HepG2 (cell line): ENCODE measurements around the gene OR9A2. TPM values are rescaled to one million over a fixed set of nuclear protein-coding genes. Genes with fewer than 3 reads are reported as not detected.

Experiments used
- ATAC-seq: fragments of 200-7000 bp; cut with Tn5 transposase; 3 replicates; pipeline ENCODE4 v1.9.1; 2020; ENCODE audit warnings: mild to moderate bottlenecking, moderate library complexity
- BruUV-seq: library from RNA; stranded (reverse); fragments of 400-500 nt; replicated peaks from 2 replicates; lab custom pipeline; 2021; lab: Mats Ljungman, UMichigan
- CTCF ChIA-PET: fragments of 300-600 bp; formaldehyde crosslinking; extraction: SDS; loops from one replicate; lab custom pipeline; 2021; ENCODE audit warnings: low total read pairs, inconsistent platforms, low intra/inter-chr PET ratio; lab: Yijun Ruan, JAX
- POLR2A ChIA-PET: fragments of 350-600 bp; sonication (Branson Sonifier 250); formaldehyde crosslinking; loops from one replicate; lab custom pipeline; 2020; ENCODE audit warnings: antibody characterized with exemption, inconsistent platforms; lab: Yijun Ruan, JAX
- DNase-seq: peaks from one replicate; pipeline ENCODE4 v3.0.0-alpha.2; 2015; ENCODE audit warnings: low spot score
- FAIRE-seq: peaks from 3 replicates; lab custom pipeline; 2011; peaks lifted over from hg19 to GRCh38; lab: Jason Lieb, UNC
- H2AFZ ChIP-seq: one replicate; pipeline ENCODE4 v1.6.1; 2011; ENCODE audit warnings: low read length, inconsistent platforms
- H3K27ac ChIP-seq: fragments of 300-600 bp; 3 replicates; pipeline ENCODE4 v1.8.0; 2011; ENCODE audit warnings: mixed run types, mild to moderate bottlenecking, mixed read lengths, low read length, inconsistent platforms; ENCODE audit not compliant: insufficient read depth; ENCODE audit errors: extremely low read length
- H3K27me3 ChIP-seq, 2 experiments: fragments of 200-600 bp in 1 of 2; 2 replicates in 1 of 2; 3 replicates in 1 of 2; pipeline versions ENCODE4 v1.6.0 to v1.8.0; 2011; ENCODE audit warnings: low read length in 2 of 2, mild to moderate bottlenecking in 2 of 2, moderate library complexity in 2 of 2, inconsistent platforms in 1 of 2; ENCODE audit not compliant: insufficient read depth in 2 of 2, control insufficient read depth in 1 of 2
- H3K36me3 ChIP-seq, 2 experiments: fragments of 200-600 bp in 1 of 2; replicated peaks in 1 of 2; 2 replicates in 1 of 2; 3 replicates in 1 of 2; pipeline versions ENCODE4 v1.5.1 to v1.8.0; 2011; ENCODE audit warnings: low read length in 2 of 2, inconsistent platforms in 1 of 2; ENCODE audit not compliant: insufficient read depth in 2 of 2, control insufficient read depth in 1 of 2
- H3K4me1 ChIP-seq: 2 replicates; pipeline ENCODE4 v1.5.1; 2012; ENCODE audit warnings: low read length, inconsistent platforms; ENCODE audit not compliant: insufficient read depth
- H3K4me2 ChIP-seq: 2 replicates; pipeline ENCODE4 v1.6.0; 2011; ENCODE audit warnings: low read depth, low read length, inconsistent platforms
- H3K4me3 ChIP-seq, 3 experiments: fragments of 200-600 bp in 1 of 3; sonication (generic), shearing (Covaris generic) in 1 of 3; replicated peaks in 1 of 3; 2 replicates each; pipeline ENCODE4 v1.5.1; 2011 to 2016; ENCODE audit warnings: low read length in 3 of 3, inconsistent platforms in 2 of 3, low read depth in 2 of 3, mild to moderate bottlenecking in 2 of 3, control low read depth in 1 of 3, mixed read lengths in 1 of 3; ENCODE audit not compliant: insufficient read depth in 1 of 3
- H3K79me2 ChIP-seq: one replicate; pipeline ENCODE4 v1.6.1; 2011; ENCODE audit warnings: low read length, inconsistent platforms; ENCODE audit not compliant: insufficient read depth
- H3K9ac ChIP-seq: 2 replicates; pipeline ENCODE4 v1.6.0; 2011; ENCODE audit warnings: mild to moderate bottlenecking, low read depth, low read length, inconsistent platforms; ENCODE audit not compliant: insufficient read depth
- H3K9me3 ChIP-seq: 2 replicates; pipeline ENCODE4 v1.5.1; 2012; ENCODE audit warnings: mild to moderate bottlenecking, low read length
- H4K20me1 ChIP-seq: 2 replicates; pipeline ENCODE4 v1.6.0; 2011; ENCODE audit warnings: inconsistent platforms, mild to moderate bottlenecking, low read length, moderate library complexity; ENCODE audit not compliant: insufficient read depth
- BCL6 ChIP-seq: IDR thresholded peaks from 2 replicates; pipeline ENCODE4 v1.6.1; 2016; ENCODE audit warnings: missing genetic modification reagents, missing compliant biosample characterization
- CREM ChIP-seq, 2 experiments: sonication (generic) in 1 of 2; formaldehyde crosslinking in 1 of 2; IDR thresholded peaks; 2 replicates each; pipeline versions ENCODE4 v1.4.0 to v1.6.1; 2016 to 2020; ENCODE audit warnings: antibody characterized with exemption in 1 of 2, mild to moderate bottlenecking in 1 of 2, missing genetic modification reagents in 1 of 2
- DDIT3 ChIP-seq: sonication (generic); formaldehyde crosslinking; IDR thresholded peaks from 2 replicates; pipeline ENCODE4 v1.4.0; 2020; ENCODE audit warnings: mild to moderate bottlenecking, missing genetic modification reagents
- ESRRA ChIP-seq: sonication (generic); formaldehyde crosslinking; IDR thresholded peaks from 2 replicates; pipeline ENCODE4 v1.5.1; 2020; ENCODE audit warnings: mild to moderate bottlenecking, low read depth, missing genetic modification reagents
- FOXA1 ChIP-seq, 2 experiments: fragments of 450-650 bp in 1 of 2; sonication (generic) in 1 of 2; formaldehyde crosslinking in 1 of 2; IDR thresholded peaks; 2 replicates each; pipeline versions ENCODE4 v1.4.0 to v1.6.1; 2016 to 2020; ENCODE audit warnings: missing genetic modification reagents in 1 of 2
- FOXJ3 ChIP-seq: sonication (generic); formaldehyde crosslinking; IDR thresholded peaks from 2 replicates; pipeline ENCODE4 v1.4.0; 2020; ENCODE audit warnings: missing genetic modification reagents, mild to moderate bottlenecking, borderline replicate concordance
- GATAD2A ChIP-seq: IDR thresholded peaks from 2 replicates; pipeline ENCODE4 v1.6.1; 2016
- HNF4G ChIP-seq, 2 experiments: sonication (generic) in 1 of 2; formaldehyde crosslinking in 1 of 2; IDR thresholded peaks; 2 replicates each; pipeline versions ENCODE4 v1.4.0 to v1.6.1; 2011 to 2020; ENCODE audit warnings: borderline replicate concordance in 2 of 2, low read depth in 2 of 2, mild to moderate bottlenecking in 2 of 2, low read length in 1 of 2, missing genetic modification reagents in 1 of 2, moderate library complexity in 1 of 2
- MZF1 ChIP-seq: sonication (generic); formaldehyde crosslinking; IDR thresholded peaks from 2 replicates; pipeline ENCODE4 v1.8.1; 2023; ENCODE audit warnings: mild to moderate bottlenecking, missing genetic modification reagents, borderline replicate concordance
- NFATC3 ChIP-seq: sonication (generic); formaldehyde crosslinking; IDR thresholded peaks from 2 replicates; pipeline ENCODE4 v1.5.1; 2020; ENCODE audit warnings: mild to moderate bottlenecking, missing genetic modification reagents
- NFIC ChIP-seq: IDR thresholded peaks from 2 replicates; pipeline ENCODE4 v1.6.1; 2012; ENCODE audit warnings: mild to moderate bottlenecking, low read length, inconsistent platforms
- NFYB ChIP-seq: sonication (generic); formaldehyde crosslinking; IDR thresholded peaks from 2 replicates; pipeline ENCODE4 v1.4.0; 2020; ENCODE audit warnings: missing genetic modification reagents
- NR2F2 ChIP-seq: IDR thresholded peaks from 2 replicates; pipeline ENCODE4 v1.6.1; 2012; ENCODE audit warnings: low read depth, inconsistent platforms, borderline replicate concordance
- PAF1 ChIP-seq: IDR thresholded peaks from 2 replicates; pipeline ENCODE4 v1.6.1; 2016; ENCODE audit warnings: missing genetic modification reagents, missing compliant biosample characterization
- RARA ChIP-seq: IDR thresholded peaks from 2 replicates; pipeline ENCODE4 v1.6.1; 2016; ENCODE audit warnings: missing genetic modification reagents, missing compliant biosample characterization
- SOX5 ChIP-seq: IDR thresholded peaks from 2 replicates; pipeline ENCODE4 v1.6.1; 2016; ENCODE audit warnings: borderline replicate concordance
- TCF7 ChIP-seq: sonication (generic); IDR thresholded peaks from 2 replicates; pipeline ENCODE4 v1.6.1; 2016; ENCODE audit warnings: antibody characterized with exemption, low read depth
- TCF7L2 ChIP-seq: IDR thresholded peaks from 2 replicates; pipeline ENCODE4 v1.6.1; 2011; ENCODE audit warnings: mild to moderate bottlenecking, low read depth, low read length, moderate library complexity
- TIGD3 ChIP-seq: sonication (generic); formaldehyde crosslinking; IDR thresholded peaks from 2 replicates; pipeline ENCODE4 v1.5.1; 2020; ENCODE audit warnings: mild to moderate bottlenecking, missing genetic modification reagents, borderline replicate concordance
- ZNF20 ChIP-seq: sonication (generic); formaldehyde crosslinking; IDR thresholded peaks from 2 replicates; pipeline ENCODE4 v1.4.0; 2020; ENCODE audit warnings: mild to moderate bottlenecking, moderate library complexity, missing genetic modification reagents
- ZNF547 ChIP-seq: sonication (generic); formaldehyde crosslinking; IDR thresholded peaks from 2 replicates; pipeline ENCODE4 v1.5.1; 2020; ENCODE audit warnings: mild to moderate bottlenecking, missing genetic modification reagents
- ZNF550 ChIP-seq: sonication (generic); formaldehyde crosslinking; IDR thresholded peaks from 2 replicates; pipeline ENCODE4 v1.4.0; 2020; ENCODE audit warnings: mild to moderate bottlenecking, missing genetic modification reagents, borderline replicate concordance
- ZNF703 ChIP-seq: sonication (generic); formaldehyde crosslinking; IDR thresholded peaks from 2 replicates; pipeline ENCODE4 v1.5.1; 2020; ENCODE audit warnings: missing genetic modification reagents, mild to moderate bottlenecking, moderate library complexity, borderline replicate concordance
- WGBS: methylation state at CpG from one replicate; pipeline ENCODE4 v1.1.6; 2017; ENCODE audit warnings: low lambda C conversion rate; 5-methylcytosine and 5-hydroxymethylcytosine counted together
- in situ Hi-C: cut with HindIII; loops from 2 replicates; pipeline ENCODE4 v1.10.0; 2017; ENCODE audit warnings: low pct_unique_long_range_greater_than_20kb; ENCODE audit not compliant: extremely low pct_ligation_motif_present
- intact Hi-C: fragments of 100-400 bp; cut with micrococcal nuclease; formaldehyde crosslinking; loops from one replicate; pipeline ENCODE4 v1.10.0; 2022; ENCODE audit not compliant: unreplicated experiment
- polyA plus RNA-seq, 8 experiments: library from polyadenylated mRNA; depleted of rRNA in 3 of 8; stranded (reverse) in 7 of 8; unstranded in 1 of 8; fragments of >200 nt; fragmentation: Illumina TruSeq in 4 of 8; extraction: Trizol in 4 of 8; gene quantifications; 2 replicates each; pipeline versions ENCODE4 v1.2.1 to v1.2.3, GENCODE V29; 2011 to 2016; ENCODE audit warnings: low read depth in 4 of 8, missing spikeins in 1 of 8, mixed read lengths in 1 of 8; ENCODE audit not compliant: insufficient read depth in 1 of 8
- total RNA-seq, 5 experiments: library from RNA; depleted of rRNA; stranded (reverse); fragments of >200 nt; fragmentation: Illumina TruSeq; extraction: Trizol; gene quantifications; 2 replicates each; pipeline ENCODE4 v1.2.3, GENCODE V29; 2016; ENCODE audit warnings: low read depth in 1 of 5

The OR9A2 gene
- total and polyA plus RNA-seq, 2 of the 13 experiments (the other 11 are each of a cell fraction or from before 2014, with no cell fraction given): not detected

- Histone ChIP-seq H3K4me2 (peak overlapping the region; percentile 30), H3K36me3 (no peaks in the 10 kb centered on the region), H4K20me1 (no peaks in the 10 kb centered on the region), H2AFZ (no peak overlapping the region), H3K9me3 (no peaks in the 10 kb centered on the region), H3K27ac (peak overlapping the region; percentile 54), H3K4me1 (peaks cover 23% of the 10 kb centered on the region), H3K79me2 (no peaks in the 10 kb centered on the region), H3K9ac (no peak overlapping the region), H3K27me3 (peaks cover 0 to 8% of the 10 kb centered on the region in 2 experiments; a peak in 4 of 5 replicates), H3K4me3 (no peak overlapping the region)
- intact Hi-C loops (no loop called here), in situ Hi-C loops (no loop called here)
- no TSS peak for BruUV-seq
- DNase-seq (peak; percentile 78), ATAC-seq (peak; percentile 90), FAIRE-seq (peak; percentile 80)
- ChIA-PET CTCF (no interaction called here), POLR2A (no interaction called here)
- under 1% methylated on average over 6 of the region's 6 CpGs for WGBS
- TF ChIP-seq FOXJ3 (CRISPR knock-in tag) (peak; percentile 76; the same call in 1 of the 2 replicates), TIGD3 (CRISPR knock-in tag) (no peak), HNF4G (IDR thresholded peaks at IDR 0.05; ENCODE audit: borderline replicate concordance, low read depth, low read length) (peak; percentile 43; the same call in 1 of the 2 replicates), HNF4G (CRISPR knock-in tag; IDR thresholded peaks at IDR 0.05; ENCODE audit: borderline replicate concordance, low read depth) (no peak), ZNF703 (peak; percentile 63; the same call in 1 of the 2 replicates), NR2F2 (peak; percentile 97), TCF7 (peak; percentile 88), DDIT3 (no peak), SOX5 (peak; percentile 45; the same call in 1 of the 2 replicates), ZNF547 (CRISPR knock-in tag) (no peak), MZF1 (CRISPR knock-in tag) (no peak), ZNF550 (CRISPR knock-in tag) (no peak), ESRRA (0 out of 2 replicates have a peak, but pooled peaks have one; percentile 25), RARA (CRISPR knock-in tag) (peak; percentile 80), CREM (IDR thresholded peaks at IDR 0.05) (peak; percentile 35; the same call in 1 of the 2 replicates), CREM (CRISPR knock-in tag; IDR thresholded peaks at IDR 0.05) (no peak), TCF7L2 (peak; percentile 44), FOXA1 (IDR thresholded peaks at IDR 0.05) (no peak), FOXA1 (CRISPR knock-in tag; IDR thresholded peaks at IDR 0.05) (peak; percentile 81), NFATC3 (no peak), BCL6 (peak; percentile 60; the same call in 1 of the 2 replicates), ZNF20 (CRISPR knock-in tag) (no peak), GATAD2A (CRISPR knock-in tag) (peak; percentile 48), PAF1 (CRISPR knock-in tag) (no peak), NFIC (no peak), NFYB (no peak)
These were observed 15.9 kb upstream of the OR9A2 start for GRCh38 chr7:143042790-143043271.
